H9 (cell line): ENCODE measurements around the gene EIF2AK2. TPM values are rescaled to one million over a fixed set of nuclear protein-coding genes. Genes with fewer than 3 reads are reported as not detected.

ENCODE experiments used
- DNase-seq: peaks from one replicate; pipeline ENCODE4 v3.0.0-alpha.2; 2017
- H2AFZ ChIP-seq: one replicate; pipeline ENCODE4 v1.6.1; 2013; ENCODE audit warnings: mild to moderate bottlenecking, low read length, control low read depth, moderate library complexity
- H2AK5ac ChIP-seq: 2 replicates; pipeline ENCODE4 v1.6.1; 2013; ENCODE audit warnings: low read length, control low read depth, mixed read lengths; ENCODE audit not compliant: insufficient read length
- H2BK120ac ChIP-seq: one replicate; pipeline ENCODE4 v1.6.1; 2013; ENCODE audit warnings: low read depth, mild to moderate bottlenecking, low read length, control low read depth, inconsistent platforms; ENCODE audit not compliant: poor library complexity, severe bottlenecking
- H2BK12ac ChIP-seq: 2 replicates; pipeline ENCODE4 v1.6.1; 2013; ENCODE audit warnings: low read length, control low read depth, mixed read lengths, low read depth; ENCODE audit not compliant: insufficient read length
- H2BK15ac ChIP-seq: 2 replicates; pipeline ENCODE4 v1.6.1; 2013; ENCODE audit warnings: low read depth, low read length, control low read depth
- H2BK20ac ChIP-seq: one replicate; pipeline ENCODE4 v1.6.1; 2013; ENCODE audit warnings: low read depth, mild to moderate bottlenecking, low read length, control low read depth, inconsistent platforms; ENCODE audit not compliant: poor library complexity, severe bottlenecking
- H2BK5ac ChIP-seq: 2 replicates; pipeline ENCODE4 v1.6.1; 2013; ENCODE audit warnings: low read length, control low read depth, mixed read lengths; ENCODE audit not compliant: insufficient read length
- H3K14ac ChIP-seq: 2 replicates; pipeline ENCODE4 v1.6.1; 2013; ENCODE audit warnings: low read length, control low read depth; ENCODE audit not compliant: insufficient read depth
- H3K18ac ChIP-seq: 2 replicates; pipeline ENCODE4 v1.6.1; 2013; ENCODE audit warnings: low read depth, mild to moderate bottlenecking, mixed read lengths, low read length, control low read depth; ENCODE audit not compliant: insufficient read length
- H3K23ac ChIP-seq: 2 replicates; pipeline ENCODE4 v1.6.1; 2013; ENCODE audit warnings: low read length, control low read depth, mixed read lengths, low read depth; ENCODE audit not compliant: insufficient read length
- H3K23me2 ChIP-seq: 2 replicates; pipeline ENCODE4 v1.6.1; 2013; ENCODE audit warnings: low read depth, mild to moderate bottlenecking, mixed read lengths, low read length, control low read depth; ENCODE audit not compliant: insufficient read length, poor library complexity, severe bottlenecking
- H3K27ac ChIP-seq: 2 replicates; pipeline ENCODE4 v1.5.1; 2013; ENCODE audit warnings: low read length, control low read depth, mixed read lengths, low read depth; ENCODE audit not compliant: insufficient read length
- H3K27me3 ChIP-seq: 2 replicates; pipeline ENCODE4 v1.6.1; 2013; ENCODE audit warnings: low read length, control low read depth, inconsistent platforms; ENCODE audit not compliant: insufficient read depth
- H3K4ac ChIP-seq: 2 replicates; pipeline ENCODE4 v1.6.1; 2013; ENCODE audit warnings: low read depth, mild to moderate bottlenecking, control low read depth, inconsistent platforms, low read length, moderate library complexity
- H3K4me1 ChIP-seq: 2 replicates; pipeline ENCODE4 v1.6.1; 2013; ENCODE audit warnings: low read length, control low read depth, inconsistent platforms; ENCODE audit not compliant: insufficient read depth
- H3K4me2 ChIP-seq: 2 replicates; pipeline ENCODE4 v1.6.1; 2013; ENCODE audit warnings: low read length, control low read depth, mixed read lengths; ENCODE audit not compliant: insufficient read length, insufficient read depth
- H3K56ac ChIP-seq: 2 replicates; pipeline ENCODE4 v1.6.1; 2013; ENCODE audit warnings: low read depth, mild to moderate bottlenecking, mixed read lengths, low read length, control low read depth; ENCODE audit not compliant: insufficient read length
- H3K79me1 ChIP-seq: 2 replicates; pipeline ENCODE4 v1.6.1; 2013; ENCODE audit warnings: low read depth, mild to moderate bottlenecking, moderate library complexity, low read length, control low read depth, inconsistent platforms; ENCODE audit not compliant: insufficient read depth, poor library complexity, severe bottlenecking
- H3K79me2 ChIP-seq: 2 replicates; pipeline ENCODE4 v1.6.1; 2013; ENCODE audit warnings: low read length, control low read depth, inconsistent platforms; ENCODE audit not compliant: insufficient read depth
- H3K9ac ChIP-seq: 2 replicates; pipeline ENCODE4 v1.6.1; 2013; ENCODE audit warnings: low read length, control low read depth, mixed read lengths; ENCODE audit not compliant: insufficient read length; ENCODE audit errors: extremely low read depth
- H3K9me3 ChIP-seq: one replicate; pipeline ENCODE4 v1.6.1; 2013; ENCODE audit warnings: low read depth, low read length, inconsistent platforms; ENCODE audit not compliant: control insufficient read depth
- H3T11ph ChIP-seq: one replicate; pipeline ENCODE4 v1.6.1; 2013; ENCODE audit warnings: mild to moderate bottlenecking, low read length, control low read depth, inconsistent platforms
- H4K20me1 ChIP-seq: one replicate; pipeline ENCODE4 v1.6.1; 2013; ENCODE audit not compliant: control insufficient read depth, insufficient read length, insufficient read depth
- H4K5ac ChIP-seq: 2 replicates; pipeline ENCODE4 v1.6.1; 2013; ENCODE audit warnings: low read depth, mild to moderate bottlenecking, mixed read lengths, low read length, control low read depth; ENCODE audit not compliant: insufficient read length
- H4K8ac ChIP-seq: replicated peaks from 2 replicates; pipeline ENCODE4 v1.6.1; 2013; ENCODE audit warnings: low read length, control low read depth, mixed read lengths, low read depth; ENCODE audit not compliant: insufficient read length
- H4K91ac ChIP-seq: 2 replicates; pipeline ENCODE4 v1.6.1; 2013; ENCODE audit warnings: low read depth, mild to moderate bottlenecking, moderate library complexity, mixed read lengths, low read length, control low read depth; ENCODE audit not compliant: insufficient read length
- H3K27ac Mint-ChIP-seq, 3 experiments: 2 replicates in 2 of 3; 3 replicates in 1 of 3; pipeline ENCODE4 v1.8.0; 2020 to 2021; ENCODE audit warnings: mixed read lengths in 3 of 3, mild to moderate bottlenecking in 1 of 3, moderate library complexity in 1 of 3
- H3K27me3 Mint-ChIP-seq: 2 replicates; pipeline ENCODE4 v1.8.0; 2021; ENCODE audit warnings: low read depth, mild to moderate bottlenecking, moderate library complexity, mixed read lengths
- H3K36me3 Mint-ChIP-seq, 3 experiments: 2 replicates in 2 of 3; 3 replicates in 1 of 3; pipeline ENCODE4 v1.8.0; 2020 to 2021; ENCODE audit warnings: low read depth in 3 of 3, mixed read lengths in 3 of 3; ENCODE audit not compliant: insufficient read depth in 1 of 3
- H3K4me1 Mint-ChIP-seq, 2 experiments: 2 replicates each; pipeline ENCODE4 v1.8.0; 2020; ENCODE audit warnings: mixed read lengths in 2 of 2
- H3K4me3 Mint-ChIP-seq, 2 experiments: 2 replicates in 1 of 2; 3 replicates in 1 of 2; pipeline ENCODE4 v1.8.0; 2020 to 2021; ENCODE audit warnings: mild to moderate bottlenecking in 2 of 2, mixed read lengths in 2 of 2, moderate library complexity in 1 of 2
- H3K9me3 Mint-ChIP-seq, 2 experiments: 2 replicates in 1 of 2; 3 replicates in 1 of 2; pipeline ENCODE4 v1.8.0; 2020; ENCODE audit warnings: mild to moderate bottlenecking in 2 of 2, mixed read lengths in 2 of 2, moderate library complexity in 1 of 2
- CTCF ChIP-seq: fragments of 200-600 bp; sonication (generic); conservative IDR thresholded peaks from 3 replicates; pipeline ENCODE4 v1.8.0; 2021; ENCODE audit warnings: antibody characterized with exemption, mild to moderate bottlenecking
- WGBS: extraction: QIAGEN DNeasy Blood & Tissue Kit; methylation state at CpG from one replicate; pipeline ENCODE4 v1.1.7; 2013; ENCODE audit warnings: missing lambda C conversion rate, low lambda C conversion rate, mixed read lengths; ENCODE audit not compliant: insufficient read length; ENCODE audit errors: extremely low coverage; 5-methylcytosine and 5-hydroxymethylcytosine counted together
- total RNA-seq: library from RNA; stranded (reverse); gene quantifications from 2 replicates; pipeline ENCODE4 v1.2.1, GENCODE V29; 2021

Gene EIF2AK2
- total RNA-seq, 1 experiment from 2014 or later, result 55.7 TPM

GRCh38 chr2:37188570-37188969, 31.8 kb upstream of the EIF2AK2 start, which contains the start of gene SULT6B1:
SULT6B1 (minus strand) TSS chr2:37188670; CDS start chr2:37188640, 30 bp downstream.
- Histone ChIP-seq H3K27me3 (no peaks in the 10 kb centered on the region), H3K18ac (no peak within 1 kb of the TSS), H2AK5ac (no peak within 1 kb of the TSS), H2BK20ac (no peak within 1 kb of the TSS), H3K4me2 (no peak within 1 kb of the TSS), H4K8ac (no peak within 1 kb of the TSS), H3K4ac (no peak within 1 kb of the TSS), H3K79me2 (no peaks in the 10 kb centered on the region), H2BK5ac (no peak within 1 kb of the TSS), H3K9me3 (no peaks in the 10 kb centered on the region), H3K4me1 (peaks cover 12% of the 10 kb centered on the region; the same call in 1 of the 2 replicates), H3K27ac (no peak within 1 kb of the TSS), H2BK12ac (no peak within 1 kb of the TSS), H2BK15ac (no peak within 1 kb of the TSS), H3K9ac (no peak within 1 kb of the TSS), H3K56ac (no peak within 1 kb of the TSS), H3K79me1 (no peaks in the 10 kb centered on the region), H3K14ac (no peak within 1 kb of the TSS), H4K20me1 (no peaks in the 10 kb centered on the region), H4K91ac (no peak within 1 kb of the TSS), H3K23ac (no peak within 1 kb of the TSS), H2BK120ac (no peak within 1 kb of the TSS), H3K23me2 (no peaks in the 10 kb centered on the region), H2AFZ (no peak within 1 kb of the TSS), H3T11ph (no peak within 1 kb of the TSS), H4K5ac (no peak within 1 kb of the TSS)
- H3K27me3 Mint-ChIP-seq, result no peaks in the 10 kb centered on the region
- no peak for TF ChIP-seq CTCF
- WGBS, result no CpG with 5 or more reads among the region's 2 CpGs
- no peak for DNase-seq
- H3K4me3 Mint-ChIP-seq, result 0 out of 5 replicates have a peak within 1 kb of the TSS, but pooled peaks of 1 of the 2 experiments have one; percentile 31
- H3K4me1 Mint-ChIP-seq, result peaks cover 54 to 56% of the 10 kb centered on the region in 2 experiments
- H3K27ac Mint-ChIP-seq, result peak within 1 kb of the TSS; percentile 12 to 91 (median 85); a peak in 5 of 7 replicates
- H3K9me3 Mint-ChIP-seq, result no peaks in the 10 kb centered on the region
- no peaks in the 10 kb centered on the region for H3K36me3 Mint-ChIP-seq
